AG04450 (cell line): ENCODE data around the gene TSPAN4. TPM values are rescaled to one million over a fixed set of nuclear protein-coding genes. Genes with fewer than 3 reads are reported as not detected.

Experiments
- CTCF ChIA-PET: fragments of 300-600, 350-600 bp; formaldehyde crosslinking; extraction: SDS; loops from one replicate; lab custom pipeline; 2022; ENCODE audit warnings: antibody characterized with exemption, inconsistent platforms; lab: Charles Lee
- POLR2A ChIA-PET: fragments of 350-600 bp; formaldehyde crosslinking; extraction: SDS; loops from one replicate; lab custom pipeline; 2021; ENCODE audit warnings: antibody characterized with exemption, inconsistent platforms; lab: Yijun Ruan, JAX
- DNase-seq: peaks from one replicate; pipeline ENCODE4 v3.0.0-alpha.2; 2011; ENCODE audit warnings: low read depth, low spot score
- H3K27ac ChIP-seq: one replicate; pipeline ENCODE4 v1.5.1; 2012; ENCODE audit warnings: low read depth, low read length, control low read depth
- H3K27me3 ChIP-seq: one replicate; pipeline ENCODE4 v1.6.0; 2012; ENCODE audit warnings: low read length; ENCODE audit not compliant: control insufficient read depth, insufficient read depth
- H3K4me3 ChIP-seq: 2 replicates; pipeline ENCODE4 v1.5.1; 2011; ENCODE audit warnings: mild to moderate bottlenecking, low read depth, low read length, control low read depth
- H3K9me3 ChIP-seq: 2 replicates; pipeline ENCODE4 v1.5.1; 2012; ENCODE audit warnings: low read length; ENCODE audit not compliant: control insufficient read depth, insufficient read depth
- polyA plus RNA-seq: library from polyadenylated mRNA; depleted of rRNA; stranded (reverse); fragments of >200 nt; gene quantifications from 2 replicates; pipeline ENCODE4 v1.2.3, GENCODE V29; 2011
- TF ChIP-seq, protein P1 (sequence below): IDR thresholded peaks from 2 replicates; pipeline ENCODE4 v1.5.1; 2011; ENCODE audit warnings: low read depth, low read length, control low read depth, inconsistent platforms

Gene TSPAN4
- polyA plus RNA-seq, 1 experiment: 92.6 TPM

DNA sequence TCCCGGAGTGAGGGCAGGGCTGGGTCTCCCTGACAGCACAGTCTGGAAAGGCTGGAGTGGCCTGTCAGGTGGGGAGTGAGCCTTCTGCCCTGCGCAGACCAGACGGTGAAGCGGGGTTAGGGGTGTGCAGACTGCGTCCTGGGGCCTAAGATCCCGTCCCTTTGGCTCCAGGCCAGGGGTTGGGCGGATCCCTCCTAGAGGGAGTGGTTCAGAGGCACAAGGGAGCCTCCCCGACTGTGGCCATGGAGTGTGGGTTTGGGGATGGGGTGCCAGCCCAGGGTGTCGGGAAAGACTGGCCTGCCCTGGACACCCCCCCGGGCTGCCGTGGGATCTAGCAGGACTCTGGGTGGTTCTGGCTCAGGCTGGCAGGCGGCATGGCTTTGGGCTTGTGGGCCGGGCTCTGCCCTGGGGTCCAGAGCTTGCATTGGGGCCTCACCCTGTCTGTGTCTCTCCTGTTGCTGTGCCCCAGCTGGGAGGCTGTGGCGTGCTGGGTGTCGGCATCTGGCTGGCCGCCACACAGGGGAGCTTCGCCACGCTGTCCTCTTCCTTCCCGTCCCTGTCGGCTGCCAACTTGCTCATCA lies 19.5 kb downstream of the TSPAN4 start:
- no peaks in the 10 kb centered on the region; the same call in 1 of the 2 replicates for H3K9me3 ChIP-seq
- no peaks in the 10 kb centered on the region for H3K27me3 ChIP-seq
- TF ChIP-seq, protein P1, sequence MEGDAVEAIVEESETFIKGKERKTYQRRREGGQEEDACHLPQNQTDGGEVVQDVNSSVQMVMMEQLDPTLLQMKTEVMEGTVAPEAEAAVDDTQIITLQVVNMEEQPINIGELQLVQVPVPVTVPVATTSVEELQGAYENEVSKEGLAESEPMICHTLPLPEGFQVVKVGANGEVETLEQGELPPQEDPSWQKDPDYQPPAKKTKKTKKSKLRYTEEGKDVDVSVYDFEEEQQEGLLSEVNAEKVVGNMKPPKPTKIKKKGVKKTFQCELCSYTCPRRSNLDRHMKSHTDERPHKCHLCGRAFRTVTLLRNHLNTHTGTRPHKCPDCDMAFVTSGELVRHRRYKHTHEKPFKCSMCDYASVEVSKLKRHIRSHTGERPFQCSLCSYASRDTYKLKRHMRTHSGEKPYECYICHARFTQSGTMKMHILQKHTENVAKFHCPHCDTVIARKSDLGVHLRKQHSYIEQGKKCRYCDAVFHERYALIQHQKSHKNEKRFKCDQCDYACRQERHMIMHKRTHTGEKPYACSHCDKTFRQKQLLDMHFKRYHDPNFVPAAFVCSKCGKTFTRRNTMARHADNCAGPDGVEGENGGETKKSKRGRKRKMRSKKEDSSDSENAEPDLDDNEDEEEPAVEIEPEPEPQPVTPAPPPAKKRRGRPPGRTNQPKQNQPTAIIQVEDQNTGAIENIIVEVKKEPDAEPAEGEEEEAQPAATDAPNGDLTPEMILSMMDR: no peak
- ChIA-PET CTCF (interaction anchor here (1.5 kb wide), 1 partner anchor 15 kb away, joined by 8 read pairs; no protein-coding TSS in a partner anchor), POLR2A (no interaction called here)
- no peak overlapping the region for H3K4me3 ChIP-seq
- H3K27ac ChIP-seq: no peak overlapping the region
- DNase-seq: no peak

DNA sequence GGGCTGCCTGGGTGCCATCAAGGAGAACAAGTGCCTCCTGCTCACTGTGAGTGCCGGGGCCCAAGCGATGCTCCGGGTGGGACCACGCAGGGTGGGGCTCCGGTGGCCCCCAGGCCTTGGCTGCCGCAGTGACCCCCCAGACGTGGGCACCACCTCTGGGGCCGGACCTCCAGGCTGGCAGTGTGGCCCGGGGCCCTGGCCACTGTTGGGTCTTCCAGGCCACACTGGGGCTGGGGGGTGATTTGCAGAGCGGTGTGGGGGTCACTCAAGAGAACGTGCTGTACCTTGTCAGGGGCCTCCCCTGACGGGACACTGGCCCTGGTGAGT lies 20.0 kb downstream of the TSPAN4 start:
- CTCF ChIA-PET: no interaction called here
- Histone ChIP-seq H3K9me3 (no peaks in the 10 kb centered on the region; the same call in 1 of the 2 replicates), H3K27me3 (no peaks in the 10 kb centered on the region), H3K4me3 (no peak overlapping the region), H3K27ac (no peak overlapping the region)
- TF ChIP-seq, protein P1: no peak
- DNase-seq: no peak
- POLR2A ChIA-PET: no interaction called here

DNA sequence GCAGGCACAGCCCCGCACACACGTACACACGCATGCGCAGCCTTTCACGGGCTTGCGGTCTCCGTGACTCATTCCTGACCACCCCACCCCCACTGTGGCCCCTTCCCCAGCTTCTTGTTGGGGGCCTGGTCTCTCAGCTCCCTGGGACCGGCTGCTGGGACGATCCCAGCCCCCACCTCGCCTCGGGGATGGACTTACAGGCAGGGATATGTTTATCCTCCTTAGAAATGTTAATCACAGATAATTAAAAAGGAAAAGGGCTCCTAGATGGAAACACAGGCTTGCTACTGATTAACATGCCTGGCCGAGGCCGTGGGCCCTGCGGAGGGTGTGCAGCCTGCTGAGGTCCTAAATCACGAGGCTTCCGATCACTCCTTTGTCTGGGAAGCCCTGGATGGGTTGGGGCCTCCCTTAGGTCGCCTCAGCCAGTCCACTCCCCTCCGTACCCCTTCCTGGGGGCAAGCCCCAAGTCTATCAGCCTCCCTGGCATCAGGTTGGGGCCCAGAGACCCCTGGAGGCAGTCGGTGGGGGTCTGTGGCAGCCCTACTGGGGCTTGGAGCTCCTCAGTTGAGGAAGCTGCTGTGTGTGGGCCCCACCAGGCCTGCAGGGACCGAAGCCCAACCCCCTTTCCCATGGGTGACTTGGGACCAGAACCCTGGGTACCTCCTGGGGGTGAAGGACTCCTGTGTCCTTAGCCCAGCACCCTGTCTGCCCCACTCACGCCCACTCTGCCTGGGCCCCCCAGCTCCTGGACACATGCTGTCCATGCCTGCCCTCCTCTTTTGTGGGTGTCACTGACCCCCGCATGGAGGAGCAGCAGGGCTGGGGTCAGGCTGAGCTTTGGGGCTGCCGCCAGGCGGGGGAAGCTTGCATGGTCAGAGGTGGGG lies 20.6 kb downstream of the TSPAN4 start:
- no peaks in the 10 kb centered on the region; the same call in 1 of the 2 replicates for H3K9me3 ChIP-seq
- TF ChIP-seq, protein P1: no peak
- DNase-seq: no peak
- CTCF ChIA-PET: no interaction called here
- POLR2A ChIA-PET: no interaction called here
- H3K4me3 ChIP-seq: no peak overlapping the region
- no peak overlapping the region for H3K27ac ChIP-seq
- H3K27me3 ChIP-seq: no peaks in the 10 kb centered on the region

DNA sequence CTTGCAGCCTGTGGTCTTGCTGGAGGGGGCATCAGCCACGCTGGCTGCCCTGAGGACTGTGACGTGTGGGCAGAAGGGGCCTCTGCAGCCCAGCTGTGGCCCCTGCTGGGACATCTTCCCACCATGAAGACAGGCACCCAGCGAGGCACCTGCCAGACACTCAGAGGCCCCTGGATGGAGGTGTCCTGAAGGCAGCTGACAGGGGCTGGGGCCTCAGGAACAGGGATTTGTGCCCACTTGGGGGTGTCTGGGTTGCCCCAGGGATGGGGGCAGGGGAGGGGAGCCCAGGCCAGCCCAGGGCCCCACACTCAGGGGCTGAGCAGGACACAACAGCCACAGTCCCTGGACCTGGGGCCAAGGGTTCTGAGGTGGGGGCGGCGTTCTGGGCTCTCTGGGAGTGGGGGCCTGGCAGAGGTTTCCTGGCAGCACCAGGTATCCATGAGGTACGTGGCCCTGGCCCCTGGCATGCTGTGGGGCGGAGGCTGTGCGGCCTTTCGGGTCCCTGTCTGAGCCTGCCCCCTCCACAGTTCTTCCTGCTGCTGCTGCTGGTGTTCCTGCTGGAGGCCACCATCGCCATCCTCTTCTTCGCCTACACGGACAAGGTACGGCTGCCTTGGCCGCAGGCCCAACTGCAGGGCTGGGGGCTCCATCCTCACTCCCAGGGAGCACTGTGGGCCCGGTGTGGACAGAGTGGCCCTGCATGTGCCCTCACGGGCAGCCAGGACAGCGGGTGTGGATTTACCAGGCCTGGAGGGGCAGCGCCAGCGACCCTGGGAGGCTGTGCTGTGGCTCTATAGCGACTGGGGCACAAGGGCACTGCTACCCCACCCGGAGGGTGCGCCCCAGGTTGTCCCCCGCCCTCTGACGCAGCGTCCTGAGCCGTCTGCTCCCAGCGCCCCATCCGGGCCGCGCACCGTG lies 21.5 kb downstream of the TSPAN4 start:
- POLR2A ChIA-PET: no interaction called here
- TF ChIP-seq, protein P1: no peak
- CTCF ChIA-PET: no interaction called here

More for the DNA sequence above, 21.5 kb downstream of the TSPAN4 start:
- Histone ChIP-seq H3K4me3 (no peak overlapping the region), H3K27ac (no peak overlapping the region), H3K27me3 (no peaks in the 10 kb centered on the region), H3K9me3 (no peaks in the 10 kb centered on the region; the same call in 1 of the 2 replicates)
- no peak for DNase-seq
